ENCODE measurements around the gene SCLT1.

Gene SCLT1

GRCh38 chr4:128957459-128957858 lies 135.9 kb downstream of the SCLT1 start:
- DNase-seq (ENCODE audit: low read depth), result no peak
- no peaks in the 10 kb centered on the region for H3K9me3 ChIP-seq (ENCODE audit: control insufficient read depth, low read length)
- no peak overlapping the region for H3K9ac ChIP-seq (ENCODE audit: low read length)
- no peaks in the 10 kb centered on the region for H3K4me1 ChIP-seq (ENCODE audit: control insufficient read depth, insufficient read depth, low read length)
- H3K36me3 ChIP-seq (ENCODE audit: control insufficient read depth, insufficient read depth, low read length, severe bottlenecking), result peaks cover 22% of the 10 kb centered on the region
- H3K4me3 ChIP-seq (ENCODE audit: low read length), result no peak overlapping the region
- H3K27me3 ChIP-seq (replicated peaks; ENCODE audit: control insufficient read depth, insufficient read depth, low read length), result no peaks in the 10 kb centered on the region

DNA sequence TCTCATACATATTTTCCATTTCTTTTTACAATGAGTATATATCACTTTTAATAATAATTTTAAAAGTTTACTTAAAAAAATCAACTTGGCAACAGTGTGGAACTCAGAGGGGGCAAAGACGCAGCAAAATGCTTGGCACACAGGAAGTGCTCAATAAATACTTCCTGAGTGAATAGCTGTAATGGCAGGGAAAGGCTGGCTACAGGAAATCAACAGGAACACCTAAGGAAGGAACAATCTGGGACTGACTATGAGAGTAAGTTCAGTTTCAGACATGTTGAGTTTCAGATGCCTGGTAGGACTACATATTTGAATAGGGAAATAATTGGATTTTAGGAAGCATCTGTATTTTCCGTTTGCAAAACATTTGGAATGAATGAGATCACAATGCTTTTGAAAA lies 137.6 kb downstream of the SCLT1 start:
- no peaks in the 10 kb centered on the region for H3K4me1 ChIP-seq (ENCODE audit: control insufficient read depth, insufficient read depth, low read length)
- no peak overlapping the region for H3K4me3 ChIP-seq (ENCODE audit: low read length)
- no peak overlapping the region for H3K9ac ChIP-seq (ENCODE audit: low read length)
- H3K36me3 ChIP-seq (ENCODE audit: control insufficient read depth, insufficient read depth, low read length, severe bottlenecking), result peaks cover 22% of the 10 kb centered on the region
- H3K27me3 ChIP-seq (replicated peaks; ENCODE audit: control insufficient read depth, insufficient read depth, low read length), result no peaks in the 10 kb centered on the region
- no peak for DNase-seq (ENCODE audit: low read depth)
- no peaks in the 10 kb centered on the region for H3K9me3 ChIP-seq (ENCODE audit: control insufficient read depth, low read length)

DNA sequence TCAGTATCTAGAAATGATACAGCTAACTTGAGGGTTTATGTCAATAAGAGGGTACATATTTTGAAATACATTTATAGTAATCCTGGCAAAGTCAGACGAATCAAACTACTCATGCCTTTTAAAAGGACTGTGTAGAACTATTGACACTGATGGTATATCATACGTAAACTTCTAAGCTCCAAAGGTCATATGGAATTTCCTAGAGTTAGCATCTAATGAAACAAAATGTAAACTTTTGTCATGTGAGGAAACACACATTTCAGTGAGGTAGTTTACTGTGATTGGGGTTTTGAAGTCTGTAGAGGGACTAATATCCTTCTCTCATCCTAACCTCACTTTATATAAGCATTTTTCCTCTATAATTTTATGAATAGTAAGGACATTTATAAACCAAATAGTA lies 138.4 kb downstream of the SCLT1 start:
- H3K4me3 ChIP-seq (ENCODE audit: low read length), result no peak overlapping the region
- H3K4me1 ChIP-seq (ENCODE audit: control insufficient read depth, insufficient read depth, low read length), result no peaks in the 10 kb centered on the region
- no peaks in the 10 kb centered on the region for H3K27me3 ChIP-seq (replicated peaks; ENCODE audit: control insufficient read depth, insufficient read depth, low read length)
- H3K36me3 ChIP-seq (ENCODE audit: control insufficient read depth, insufficient read depth, low read length, severe bottlenecking), result peaks cover 28% of the 10 kb centered on the region
- DNase-seq (ENCODE audit: low read depth), result no peak
- no peaks in the 10 kb centered on the region for H3K9me3 ChIP-seq (ENCODE audit: control insufficient read depth, low read length)
- H3K9ac ChIP-seq (ENCODE audit: low read length), result no peak overlapping the region

DNA sequence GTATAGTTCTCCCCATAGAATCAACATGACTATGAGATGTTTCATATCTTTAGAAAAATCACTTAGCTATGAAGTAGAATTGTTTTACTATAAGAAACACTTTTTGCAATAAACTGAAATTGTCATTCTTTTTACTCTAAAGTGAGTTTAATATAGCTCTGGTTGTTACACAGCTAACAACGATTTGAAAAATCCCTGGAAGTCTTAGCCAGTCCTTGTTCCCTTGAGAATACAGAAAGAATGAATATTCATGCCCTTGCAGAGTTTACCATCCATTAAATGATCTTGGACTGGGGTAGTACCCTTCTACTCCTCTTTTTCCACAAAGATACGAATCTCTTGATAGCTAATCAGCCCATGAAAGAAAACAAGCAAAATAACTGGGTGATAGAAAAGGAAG lies 142.0 kb downstream of the SCLT1 start:
- no peak for DNase-seq (ENCODE audit: low read depth)
- Histone ChIP-seq H3K36me3 (ENCODE audit: control insufficient read depth, insufficient read depth, low read length, severe bottlenecking) (peaks cover 26% of the 10 kb centered on the region), H3K27me3 (replicated peaks; ENCODE audit: control insufficient read depth, insufficient read depth, low read length) (no peaks in the 10 kb centered on the region), H3K9ac (ENCODE audit: low read length) (no peak overlapping the region), H3K4me3 (ENCODE audit: low read length) (no peak overlapping the region), H3K4me1 (ENCODE audit: control insufficient read depth, insufficient read depth, low read length) (no peaks in the 10 kb centered on the region), H3K9me3 (ENCODE audit: control insufficient read depth, low read length) (peaks cover 16% of the 10 kb centered on the region)

- no peak overlapping the region for H3K4me3 ChIP-seq (ENCODE audit: low read length)
- peaks cover 21% of the 10 kb centered on the region for H3K9me3 ChIP-seq (ENCODE audit: control insufficient read depth, low read length)
- DNase-seq (ENCODE audit: low read depth), result no peak
- H3K36me3 ChIP-seq (ENCODE audit: control insufficient read depth, insufficient read depth, low read length, severe bottlenecking), result peaks cover 27% of the 10 kb centered on the region
- H3K27me3 ChIP-seq (replicated peaks; ENCODE audit: control insufficient read depth, insufficient read depth, low read length), result no peaks in the 10 kb centered on the region
- H3K4me1 ChIP-seq (ENCODE audit: control insufficient read depth, insufficient read depth, low read length), result no peaks in the 10 kb centered on the region
- no peak overlapping the region for H3K9ac ChIP-seq (ENCODE audit: low read length)
Measured at GRCh38 chr4:128950796-128951195, 142.5 kb downstream of the SCLT1 start.

GRCh38 chr4:128946916-128947315 lies 146.4 kb downstream of the SCLT1 start:
- Histone ChIP-seq H3K9ac (ENCODE audit: low read length) (no peak overlapping the region), H3K4me1 (ENCODE audit: control insufficient read depth, insufficient read depth, low read length) (no peaks in the 10 kb centered on the region)
- no peak for DNase-seq (ENCODE audit: low read depth)

GRCh38 chr4:128942607-128943006 lies 150.7 kb downstream of the SCLT1 start:
- Histone ChIP-seq H3K4me3 (ENCODE audit: low read length) (peak overlapping the region; percentile 48), H3K36me3 (ENCODE audit: control insufficient read depth, insufficient read depth, low read length, severe bottlenecking) (peaks cover 87% of the 10 kb centered on the region), H3K27me3 (replicated peaks; ENCODE audit: control insufficient read depth, insufficient read depth, low read length) (no peaks in the 10 kb centered on the region), H3K9ac (ENCODE audit: low read length) (no peak overlapping the region), H3K9me3 (ENCODE audit: control insufficient read depth, low read length) (peaks cover 97% of the 10 kb centered on the region), H3K4me1 (ENCODE audit: control insufficient read depth, insufficient read depth, low read length) (no peaks in the 10 kb centered on the region)
- DNase-seq (ENCODE audit: low read depth), result peak; percentile 15

More at GRCh38 chr4:128946916-128947315, 146.4 kb downstream of the SCLT1 start:
- H3K36me3 ChIP-seq (ENCODE audit: control insufficient read depth, insufficient read depth, low read length, severe bottlenecking), result peaks cover 61% of the 10 kb centered on the region
- no peak overlapping the region for H3K4me3 ChIP-seq (ENCODE audit: low read length)
- H3K9me3 ChIP-seq (ENCODE audit: control insufficient read depth, low read length), result peaks cover 58% of the 10 kb centered on the region
- no peaks in the 10 kb centered on the region for H3K27me3 ChIP-seq (replicated peaks; ENCODE audit: control insufficient read depth, insufficient read depth, low read length)

DNA sequence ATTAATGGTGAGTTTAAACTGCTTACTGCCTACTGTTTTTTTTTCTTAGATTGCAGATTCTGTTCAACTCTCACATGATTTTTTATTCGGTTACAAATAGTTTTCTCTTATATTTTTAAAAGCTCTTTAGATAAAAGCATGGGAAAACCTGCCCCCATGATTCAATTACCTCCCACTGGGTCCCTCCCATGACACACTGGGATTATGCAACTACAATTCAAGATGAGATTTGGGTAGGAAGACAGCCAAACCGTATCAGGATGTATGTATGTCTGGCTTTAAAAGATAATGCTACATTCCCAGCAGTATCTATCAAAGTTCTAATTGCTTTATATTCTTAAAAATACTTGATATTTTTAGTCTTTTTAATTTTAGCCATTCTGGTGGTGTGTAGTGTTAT lies 152.4 kb downstream of the SCLT1 start:
- H3K9ac ChIP-seq (ENCODE audit: low read length), result no peak overlapping the region
- H3K36me3 ChIP-seq (ENCODE audit: control insufficient read depth, insufficient read depth, low read length, severe bottlenecking), result peaks cover 85% of the 10 kb centered on the region
- no peaks in the 10 kb centered on the region for H3K27me3 ChIP-seq (replicated peaks; ENCODE audit: control insufficient read depth, insufficient read depth, low read length)
- no peak for DNase-seq (ENCODE audit: low read depth)
- H3K4me1 ChIP-seq (ENCODE audit: control insufficient read depth, insufficient read depth, low read length), result no peaks in the 10 kb centered on the region
- peaks cover 90% of the 10 kb centered on the region for H3K9me3 ChIP-seq (ENCODE audit: control insufficient read depth, low read length)
- peak overlapping the region; percentile 44 for H3K4me3 ChIP-seq (ENCODE audit: low read length)

GRCh38 chr4:128930051-128930450 lies 163.3 kb downstream of the SCLT1 start:
- no peak for DNase-seq (ENCODE audit: low read depth)
- Histone ChIP-seq H3K4me1 (ENCODE audit: control insufficient read depth, insufficient read depth, low read length) (no peaks in the 10 kb centered on the region), H3K27me3 (replicated peaks; ENCODE audit: control insufficient read depth, insufficient read depth, low read length) (no peaks in the 10 kb centered on the region), H3K36me3 (ENCODE audit: control insufficient read depth, insufficient read depth, low read length, severe bottlenecking) (peaks cover 26% of the 10 kb centered on the region), H3K9ac (ENCODE audit: low read length) (no peak overlapping the region), H3K4me3 (ENCODE audit: low read length) (no peak overlapping the region), H3K9me3 (ENCODE audit: control insufficient read depth, low read length) (peaks cover 22% of the 10 kb centered on the region)

- H3K36me3 ChIP-seq (ENCODE audit: control insufficient read depth, insufficient read depth, low read length, severe bottlenecking), result peaks cover 17% of the 10 kb centered on the region
- no peak overlapping the region for H3K4me3 ChIP-seq (ENCODE audit: low read length)
- peaks cover 12% of the 10 kb centered on the region for H3K9me3 ChIP-seq (ENCODE audit: control insufficient read depth, low read length)
- H3K4me1 ChIP-seq (ENCODE audit: control insufficient read depth, insufficient read depth, low read length), result no peaks in the 10 kb centered on the region
- DNase-seq (ENCODE audit: low read depth), result no peak
- H3K27me3 ChIP-seq (replicated peaks; ENCODE audit: control insufficient read depth, insufficient read depth, low read length), result no peaks in the 10 kb centered on the region
- no peak overlapping the region for H3K9ac ChIP-seq (ENCODE audit: low read length)
Measured at GRCh38 chr4:128924951-128925350, 168.4 kb downstream of the SCLT1 start.

DNA sequence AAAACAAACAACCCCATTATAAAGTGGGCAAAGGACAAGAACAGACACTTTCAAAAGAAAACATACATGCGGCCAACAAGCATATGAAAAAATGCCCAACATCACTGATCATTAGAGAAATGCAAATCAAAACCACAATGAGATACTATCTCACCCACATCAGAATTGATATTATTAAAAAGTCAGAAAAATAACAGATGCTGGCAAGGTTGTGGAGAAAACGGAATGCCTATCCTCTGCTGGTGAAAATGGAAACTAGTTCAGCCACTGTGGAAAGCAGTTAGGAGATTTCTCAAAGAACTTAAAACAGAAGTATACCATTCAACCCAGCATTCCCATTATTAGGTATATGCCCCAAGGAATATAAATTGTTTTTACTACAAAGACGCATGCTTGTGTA lies 171.4 kb downstream of the SCLT1 start:
- Histone ChIP-seq H3K9ac (ENCODE audit: low read length) (no peak overlapping the region), H3K27me3 (replicated peaks; ENCODE audit: control insufficient read depth, insufficient read depth, low read length) (no peaks in the 10 kb centered on the region), H3K4me3 (ENCODE audit: low read length) (no peak overlapping the region)

DNA sequence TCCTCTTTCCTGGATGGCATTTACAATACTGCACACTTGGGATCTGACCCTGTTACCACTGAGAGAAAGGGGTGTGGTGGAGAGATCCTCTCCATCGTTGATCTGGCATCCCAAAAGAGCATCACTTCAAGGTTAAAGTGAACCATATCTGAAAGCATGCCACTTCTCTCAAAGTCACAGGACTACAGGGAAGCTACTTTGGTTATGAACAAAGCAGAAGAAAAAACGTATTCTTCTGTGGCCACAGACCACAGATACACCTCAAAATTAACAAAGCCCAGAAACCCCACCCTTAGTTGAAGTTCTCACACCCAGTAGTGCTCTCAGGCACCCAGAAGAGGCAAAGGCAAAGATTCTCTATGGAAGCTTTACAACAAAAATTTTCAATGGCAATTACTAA lies 175.6 kb downstream of the SCLT1 start:
- Histone ChIP-seq H3K36me3 (ENCODE audit: control insufficient read depth, insufficient read depth, low read length, severe bottlenecking) (no peaks in the 10 kb centered on the region), H3K9ac (ENCODE audit: low read length) (no peak overlapping the region), H3K9me3 (ENCODE audit: control insufficient read depth, low read length) (no peaks in the 10 kb centered on the region), H3K4me1 (ENCODE audit: control insufficient read depth, insufficient read depth, low read length) (no peaks in the 10 kb centered on the region), H3K4me3 (ENCODE audit: low read length) (no peak overlapping the region), H3K27me3 (replicated peaks; ENCODE audit: control insufficient read depth, insufficient read depth, low read length) (no peaks in the 10 kb centered on the region)
- no peak for DNase-seq (ENCODE audit: low read depth)

More for the DNA sequence above, 171.4 kb downstream of the SCLT1 start:
- no peak for DNase-seq (ENCODE audit: low read depth)
- H3K36me3 ChIP-seq (ENCODE audit: control insufficient read depth, insufficient read depth, low read length, severe bottlenecking), result peaks cover 9% of the 10 kb centered on the region
- H3K4me1 ChIP-seq (ENCODE audit: control insufficient read depth, insufficient read depth, low read length), result no peaks in the 10 kb centered on the region
- peaks cover 9% of the 10 kb centered on the region for H3K9me3 ChIP-seq (ENCODE audit: control insufficient read depth, low read length)
